ENCODE measurements around the gene WNT6.
"Not testable (repeated sequence)": the region's sequence is repeated elsewhere in the genome, so short reads cannot be mapped to it uniquely, and the experiment has no call there.

Gene WNT6

GRCh38 chr2:218833023-218833609 lies 26.5 kb upstream of the WNT6 start:
- no peak overlapping the region for H3K4me3 ChIP-seq (replicated peaks in 1 of 2; ENCODE audit: low read depth in 2 of 2, low read length in 2 of 2)
- peak in 1 of 2 donors; percentile 32 for DNase-seq (ENCODE audit: low read depth in 2 of 2)
- no peak for TF ChIP-seq CTCF (IDR thresholded peaks at IDR 0.05; ENCODE audit: low read depth, low read length)

- H3K4me3 ChIP-seq (replicated peaks in 1 of 2; ENCODE audit: low read depth in 2 of 2, low read length in 2 of 2), result no peak overlapping the region
- DNase-seq (ENCODE audit: low read depth in 2 of 2), result no peak
- no peak for TF ChIP-seq CTCF (IDR thresholded peaks at IDR 0.05; ENCODE audit: low read depth, low read length)
Measured at GRCh38 chr2:218834685-218835084, 24.9 kb upstream of the WNT6 start.

GRCh38 chr2:218837495-218837894 lies 22.1 kb upstream of the WNT6 start:
- TF ChIP-seq CTCF (IDR thresholded peaks at IDR 0.05; ENCODE audit: low read depth, low read length), result no peak
- no peak for DNase-seq (ENCODE audit: low read depth in 2 of 2)

GRCh38 chr2:218839430-218839829 lies 20.2 kb upstream of the WNT6 start:
- DNase-seq (ENCODE audit: low read depth in 2 of 2), result peak; percentile 76 to 84
- no peak for TF ChIP-seq CTCF (IDR thresholded peaks at IDR 0.05; ENCODE audit: low read depth, low read length)
- H3K4me3 ChIP-seq (replicated peaks in 1 of 2; ENCODE audit: low read depth in 2 of 2, low read length in 2 of 2), result no peak overlapping the region

More at GRCh38 chr2:218837495-218837894, 22.1 kb upstream of the WNT6 start:
- no peak overlapping the region for H3K4me3 ChIP-seq (replicated peaks in 1 of 2; ENCODE audit: low read depth in 2 of 2, low read length in 2 of 2)

- H3K4me3 ChIP-seq (replicated peaks in 1 of 2; ENCODE audit: low read depth in 2 of 2, low read length in 2 of 2), result no peak overlapping the region
- peak; percentile 12 to 16 for DNase-seq (ENCODE audit: low read depth in 2 of 2)
- no peak for TF ChIP-seq CTCF (IDR thresholded peaks at IDR 0.05; ENCODE audit: low read depth, low read length)
Measured at GRCh38 chr2:218839888-218840287, 19.7 kb upstream of the WNT6 start.

GRCh38 chr2:218844334-218844733 lies 15.3 kb upstream of the WNT6 start:
- H3K4me3 ChIP-seq (replicated peaks in 1 of 2; ENCODE audit: low read depth in 2 of 2, low read length in 2 of 2); DNase-seq (ENCODE audit: low read depth in 2 of 2): not testable (repeated sequence)

- DNase-seq (ENCODE audit: low read depth in 2 of 2); H3K4me3 ChIP-seq (replicated peaks in 1 of 2; ENCODE audit: low read depth in 2 of 2, low read length in 2 of 2): not testable (repeated sequence)
Measured at GRCh38 chr2:218846963-218847362, 12.6 kb upstream of the WNT6 start.

GRCh38 chr2:218849721-218850120 lies 9.9 kb upstream of the WNT6 start:
- peak in 1 of 2 donors; percentile 25 for DNase-seq (ENCODE audit: low read depth in 2 of 2)
- no peak overlapping the region for H3K4me3 ChIP-seq (replicated peaks in 1 of 2; ENCODE audit: low read depth in 2 of 2, low read length in 2 of 2)
- TF ChIP-seq CTCF (IDR thresholded peaks at IDR 0.05; ENCODE audit: low read depth, low read length), result no peak

All from cardiac fibroblast (primary cell).